Activated CD8-positive, alpha-beta memory T cell treated with anti-CD3 and anti-CD28 coated beads for 24 hours (primary cell): Measurements from ENCODE around the gene EMC7.
"Not testable (repeated sequence)": the region's sequence is repeated elsewhere in the genome, so short reads cannot be mapped to it uniquely, and the experiment has no call there.

Experiments used
- DNase-seq: peaks from one replicate; pipeline ENCODE4 v3.0.0-alpha.2; 2020

EMC7 gene

DNA sequence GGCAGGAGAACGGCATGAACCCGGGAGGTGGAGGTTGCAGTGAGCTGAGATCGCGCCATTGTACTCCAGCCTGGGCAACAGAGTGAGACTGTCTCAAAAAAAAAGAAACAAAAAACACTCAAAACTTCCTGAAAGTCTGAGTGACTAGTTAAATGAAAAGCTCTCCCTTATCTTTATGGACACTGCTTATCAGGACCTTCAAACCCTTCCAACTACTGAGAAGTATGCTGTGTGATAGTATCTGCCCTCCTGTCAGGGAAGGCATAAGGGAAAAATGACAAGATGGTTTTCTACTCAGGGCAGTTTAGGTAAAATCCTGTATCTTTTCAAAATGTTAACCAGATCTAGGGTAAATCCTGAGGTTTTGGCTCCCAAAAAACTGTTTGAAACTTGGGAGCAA is 21.8 kb downstream of the EMC7 start:
- no peak for DNase-seq

DNA sequence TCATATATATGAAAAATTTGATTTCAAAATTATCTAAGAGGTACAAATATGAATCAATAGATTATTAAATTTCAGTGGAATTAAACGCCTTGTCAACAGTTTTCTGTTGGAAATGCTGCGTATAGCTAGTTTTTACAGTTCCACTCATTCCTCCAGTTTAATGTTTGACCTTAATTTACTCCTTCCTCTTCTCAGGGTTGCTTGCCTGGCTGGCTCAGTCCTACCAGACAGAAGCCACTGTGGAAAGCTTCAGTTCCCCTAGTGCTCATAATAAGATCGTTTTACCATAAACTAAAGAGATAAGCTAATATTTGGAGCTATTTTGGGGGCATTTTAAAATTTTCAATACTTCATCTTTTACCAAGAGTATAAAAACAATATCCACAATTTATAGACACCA is 22.8 kb downstream of the EMC7 start:
- no peak for DNase-seq

DNA sequence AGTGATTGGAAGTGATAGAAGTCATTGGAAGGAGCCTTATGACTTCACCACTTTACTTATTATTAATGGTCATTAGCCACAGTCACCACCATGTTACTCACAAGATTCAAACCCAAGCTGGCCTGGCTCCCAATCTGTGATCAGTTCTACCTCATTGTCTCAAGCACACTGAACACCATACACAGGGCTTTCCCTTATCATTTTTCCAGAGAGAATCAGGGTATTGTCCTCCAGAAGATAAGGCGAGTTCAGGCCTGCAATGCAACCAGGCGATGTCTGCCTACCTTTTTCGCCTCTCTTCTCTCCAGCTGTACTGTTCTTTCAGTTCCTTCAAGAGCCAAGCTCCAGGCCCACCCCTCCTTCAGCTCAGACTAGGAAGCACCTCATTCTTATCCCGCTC is 24.9 kb downstream of the EMC7 start:
- no peak for DNase-seq

DNA sequence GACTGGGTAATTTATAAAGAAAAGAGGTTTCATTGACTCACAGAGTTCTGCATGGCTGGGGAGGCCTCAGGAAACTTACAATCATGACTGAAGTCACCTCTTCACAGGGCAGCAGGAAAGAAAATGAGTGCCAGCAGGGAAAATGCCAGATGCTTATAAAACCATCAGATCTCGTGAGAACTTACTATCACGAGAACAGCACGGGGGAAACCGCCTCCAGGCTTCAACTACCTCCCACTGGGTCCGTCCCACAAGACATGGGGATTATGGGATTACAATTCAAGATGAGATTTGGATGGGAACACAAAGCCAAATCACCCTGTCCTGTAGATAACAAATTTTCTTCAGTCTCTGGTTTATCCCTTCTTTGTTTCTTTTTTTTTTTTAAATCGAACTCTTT is 31.7 kb downstream of the EMC7 start:
- DNase-seq: no peak

DNA sequence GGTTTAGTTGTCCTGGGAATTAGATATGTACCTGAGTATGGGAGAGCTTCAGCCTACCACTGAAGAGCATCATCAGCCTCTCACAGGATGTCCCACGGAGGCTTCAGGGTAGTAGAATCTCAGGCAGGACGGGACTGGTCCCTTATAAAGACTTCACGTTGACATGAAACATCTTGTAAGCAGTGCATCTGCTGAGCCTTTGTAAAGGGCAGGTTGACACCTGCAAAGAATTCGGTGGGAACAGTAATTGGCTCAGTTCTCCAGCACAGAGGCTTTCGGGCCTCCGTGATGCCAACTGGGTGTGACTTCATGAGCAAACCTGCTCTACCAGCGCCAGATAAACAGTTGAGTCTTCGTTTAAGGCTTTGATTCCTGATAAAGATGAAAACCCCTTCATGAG is 35.7 kb downstream of the EMC7 start:
- no peak for DNase-seq

DNA sequence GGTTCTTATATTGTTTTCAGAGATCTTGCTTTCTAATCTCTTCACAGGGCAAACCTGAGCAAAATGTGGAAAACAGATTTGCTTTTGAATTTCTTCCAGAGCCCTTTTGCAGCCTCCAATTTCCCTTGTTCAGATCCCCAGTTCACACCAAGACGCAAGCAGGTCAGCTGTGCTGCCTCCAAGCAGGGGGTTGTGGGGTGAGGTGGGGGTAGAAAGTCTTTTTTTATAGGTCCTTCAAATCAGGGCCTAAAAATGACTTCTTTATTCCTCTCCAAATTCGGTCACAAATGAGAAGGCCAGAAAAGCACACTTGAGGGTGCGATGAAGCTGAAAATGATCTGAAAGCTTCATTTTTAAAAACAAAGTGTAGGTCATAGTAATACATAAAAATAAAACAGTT is 36.4 kb downstream of the EMC7 start:
- no peak for DNase-seq

DNA sequence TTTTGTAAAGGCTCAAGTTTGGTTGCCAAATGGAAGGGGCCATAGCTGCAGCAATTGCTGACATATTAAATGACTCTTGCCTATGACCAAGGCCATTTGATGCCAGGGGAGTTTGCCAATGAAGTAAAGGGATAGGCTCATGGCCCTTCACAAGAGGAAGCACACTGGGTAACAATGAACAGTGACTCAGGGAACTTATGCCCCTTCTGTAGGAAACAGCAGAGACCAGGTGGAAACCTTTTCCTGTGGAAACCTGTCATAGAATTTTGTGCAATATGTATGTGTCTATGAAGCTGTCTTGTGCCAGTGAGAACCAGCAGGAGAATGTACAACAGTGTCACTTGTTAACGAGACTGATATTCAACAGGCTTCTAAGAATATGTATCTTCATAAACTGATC is 37.2 kb downstream of the EMC7 start:
- no peak for DNase-seq

DNA sequence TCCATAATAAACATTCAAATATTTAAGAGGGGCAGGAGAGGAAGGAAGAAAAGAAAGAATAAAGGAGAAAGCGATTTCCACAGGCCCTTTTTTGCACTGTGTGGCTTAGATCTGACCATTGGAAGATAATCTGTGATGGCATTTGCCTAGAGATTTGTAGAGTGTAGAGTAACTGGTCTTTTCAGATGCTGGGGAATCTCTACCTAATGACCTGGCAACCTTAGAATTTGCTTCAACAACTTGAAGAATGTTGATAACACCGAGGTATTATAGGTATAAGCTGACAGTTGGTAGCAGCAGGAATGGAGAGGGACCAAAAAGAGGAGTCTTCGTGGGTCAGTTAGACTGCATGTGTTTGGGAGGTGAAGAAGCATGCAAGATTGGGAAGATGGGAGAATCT is 41.7 kb downstream of the EMC7 start:
- DNase-seq: no peak

DNA sequence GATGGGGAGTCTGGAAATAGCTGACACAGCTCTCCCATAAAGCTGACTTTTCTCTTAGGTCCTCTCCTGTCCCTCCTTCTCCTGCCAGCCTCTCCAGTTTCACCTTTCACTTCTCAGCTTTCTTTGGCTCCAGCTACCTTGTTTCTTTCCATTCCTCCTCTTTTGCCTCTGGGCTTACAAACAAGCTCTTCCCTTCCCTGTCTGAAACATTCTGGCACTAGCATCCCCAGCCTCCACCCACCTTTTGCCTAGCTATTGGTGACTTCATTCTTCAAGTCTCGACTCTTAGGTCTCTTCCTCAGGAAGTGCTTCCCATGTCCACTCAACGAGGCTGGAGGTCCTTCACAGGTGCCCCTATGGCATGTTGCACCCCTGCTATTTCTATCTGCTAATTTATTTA is 42.2 kb downstream of the EMC7 start:
- no peak for DNase-seq

DNA sequence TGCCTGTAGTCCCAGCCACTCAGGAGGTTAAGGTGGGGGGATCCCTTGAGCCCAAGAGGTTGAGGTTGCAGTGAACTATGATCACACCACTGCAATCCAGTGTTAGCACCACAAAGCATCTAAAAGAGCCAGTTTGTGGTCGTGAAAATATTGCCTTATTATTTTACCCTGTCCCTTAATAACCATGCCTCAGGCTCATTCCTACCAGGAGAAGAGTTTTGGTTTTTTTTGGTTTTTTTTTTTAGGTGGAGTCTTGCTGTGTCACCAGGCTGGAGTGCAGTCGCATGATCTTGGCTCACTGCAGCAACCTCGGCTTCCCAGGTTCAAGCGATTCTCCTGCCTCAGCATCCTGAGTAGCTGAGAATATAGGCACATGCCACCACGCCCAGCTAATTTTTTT is 44.8 kb downstream of the EMC7 start:
- DNase-seq: no peak

DNA sequence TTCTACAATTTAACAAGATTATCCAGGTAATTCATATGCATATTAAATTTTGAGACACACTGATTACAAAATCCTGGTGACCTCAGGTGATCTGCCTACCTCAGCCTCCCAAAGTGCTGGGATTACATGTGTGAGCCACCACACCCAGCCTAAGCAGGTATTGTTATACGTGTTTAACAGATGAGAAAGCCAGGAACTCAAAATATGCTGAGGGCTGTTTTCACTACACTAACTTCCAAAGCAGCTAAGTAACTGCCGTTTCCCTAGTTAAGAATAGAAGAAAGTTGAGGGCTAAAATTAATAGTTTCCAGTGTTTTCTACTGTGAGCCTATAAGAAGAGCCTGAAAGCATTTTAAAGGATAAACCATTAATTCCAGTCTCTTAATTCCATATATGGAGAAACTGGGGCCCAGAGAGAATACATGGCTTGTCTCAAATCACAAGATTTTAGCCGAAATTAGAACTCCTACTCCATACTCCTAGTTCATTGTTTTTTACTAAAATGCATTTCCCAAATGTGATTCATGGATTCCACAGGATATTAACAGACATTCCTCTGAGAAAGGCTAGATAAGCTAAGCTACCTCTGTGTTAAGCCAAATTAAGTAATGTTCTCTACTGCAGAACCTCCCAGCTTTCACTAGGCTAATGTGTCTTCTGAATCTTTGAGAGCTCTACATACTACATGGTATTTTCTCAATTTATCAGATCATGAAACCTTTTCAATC is 45.6 kb downstream of the EMC7 start:
- no peak for DNase-seq

DNA sequence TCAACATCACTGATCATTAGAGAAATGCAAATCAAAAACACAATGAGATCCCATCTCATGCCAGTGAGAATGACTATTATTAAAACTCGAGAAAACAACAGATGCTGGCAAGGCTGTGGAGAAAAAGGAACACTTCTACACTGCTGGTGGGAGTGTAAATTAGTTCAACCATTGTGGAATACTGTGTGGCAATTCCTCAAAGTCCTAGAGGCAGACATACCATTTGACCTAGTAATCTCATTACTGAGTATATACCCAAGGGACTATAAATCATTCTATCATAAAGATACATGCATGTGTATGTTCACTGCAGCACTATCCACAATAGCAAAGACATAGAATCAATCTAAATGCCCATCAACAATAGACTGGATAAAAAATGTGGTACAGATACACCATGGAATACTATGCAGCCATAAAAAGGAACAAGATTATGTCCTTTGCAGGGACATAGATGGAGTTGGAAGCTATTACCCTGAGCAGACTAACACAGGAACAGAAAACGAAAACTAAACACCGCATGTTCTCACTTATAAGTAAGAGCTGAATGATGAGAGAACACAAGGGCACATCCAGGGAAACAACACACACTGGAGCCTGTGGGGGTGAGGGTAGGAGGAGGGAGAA is 47.5 kb downstream of the EMC7 start:
- DNase-seq: no peak

DNA sequence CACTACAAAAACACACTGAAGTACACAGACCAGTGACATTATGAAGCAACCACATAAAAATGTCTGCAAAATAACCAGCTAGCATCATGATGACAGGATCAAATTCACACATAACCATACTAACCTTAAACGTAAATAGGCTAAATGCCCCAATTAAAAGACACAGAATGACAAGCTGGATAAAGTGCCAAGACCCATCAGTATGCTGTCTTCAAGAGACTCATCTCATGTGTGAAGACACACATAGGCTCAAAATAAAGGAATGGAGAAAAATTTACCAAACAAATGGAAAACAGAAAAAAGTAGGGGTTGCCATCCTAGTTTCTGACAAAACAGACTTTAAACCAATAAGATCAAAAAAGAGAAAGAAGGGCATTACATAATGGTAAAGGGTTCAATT is 51.3 kb downstream of the EMC7 start:
- DNase-seq: not testable (repeated sequence)

DNA sequence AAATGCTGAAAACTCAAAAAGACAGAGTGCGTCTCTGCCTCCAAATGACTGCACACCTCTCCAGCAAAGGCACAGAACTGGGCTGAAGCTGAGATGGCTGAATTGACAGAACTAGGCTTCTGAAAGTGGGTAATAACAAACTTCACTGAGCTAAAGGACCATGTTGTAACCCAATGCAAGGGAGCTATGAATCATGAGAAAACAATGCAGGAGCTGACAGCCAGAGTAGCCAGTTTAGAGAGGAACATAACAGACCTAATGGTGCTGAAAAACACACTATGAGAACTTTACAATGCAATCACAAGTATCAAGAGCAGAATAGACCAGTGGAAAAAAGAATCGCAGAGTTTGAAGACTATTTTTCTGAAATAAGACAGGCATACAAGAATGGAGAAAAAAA is 52.5 kb downstream of the EMC7 start:
- DNase-seq: no peak

DNA sequence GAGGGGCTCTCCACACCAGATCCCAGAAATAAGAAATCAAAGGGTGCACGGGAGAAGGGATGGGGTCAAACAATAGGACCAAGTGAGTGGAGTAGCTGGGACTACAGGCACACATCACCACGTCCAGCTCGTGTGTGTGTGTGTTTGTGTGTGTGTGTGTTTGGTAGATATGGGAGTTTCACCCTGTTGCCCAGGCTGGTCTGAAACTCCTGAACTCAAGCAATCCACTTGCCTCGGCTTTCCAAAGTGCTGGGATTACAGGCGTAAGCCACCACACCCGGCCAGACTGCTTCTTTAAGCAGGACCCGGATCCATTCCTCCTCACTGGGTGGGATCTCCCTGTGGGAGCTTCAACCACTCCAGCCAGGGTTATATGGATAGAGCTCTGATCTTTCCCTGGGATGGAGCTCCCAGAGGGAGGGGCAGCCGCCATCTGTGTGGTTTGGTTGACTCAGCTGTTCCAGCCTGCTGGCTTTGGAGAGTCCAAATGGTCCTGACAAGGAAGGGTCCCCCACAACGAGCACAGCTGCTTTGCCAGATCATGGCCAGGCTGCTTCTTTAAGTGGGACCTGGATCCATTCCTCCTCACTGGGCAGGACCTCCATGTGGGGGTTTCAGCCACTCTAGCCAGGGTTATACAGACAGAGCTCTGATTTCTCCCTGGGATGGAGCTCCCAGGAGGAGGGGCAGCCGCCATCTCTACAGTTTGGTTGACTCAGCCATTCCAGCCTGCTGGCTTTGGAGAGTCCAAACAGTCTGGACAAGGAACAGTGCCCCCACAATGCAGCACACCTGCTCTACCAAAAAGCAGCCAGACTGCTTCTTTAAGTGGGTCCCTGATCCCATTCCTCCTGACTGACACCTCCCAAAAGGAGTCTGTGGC is 53.5 kb downstream of the EMC7 start:
- DNase-seq: no peak

DNA sequence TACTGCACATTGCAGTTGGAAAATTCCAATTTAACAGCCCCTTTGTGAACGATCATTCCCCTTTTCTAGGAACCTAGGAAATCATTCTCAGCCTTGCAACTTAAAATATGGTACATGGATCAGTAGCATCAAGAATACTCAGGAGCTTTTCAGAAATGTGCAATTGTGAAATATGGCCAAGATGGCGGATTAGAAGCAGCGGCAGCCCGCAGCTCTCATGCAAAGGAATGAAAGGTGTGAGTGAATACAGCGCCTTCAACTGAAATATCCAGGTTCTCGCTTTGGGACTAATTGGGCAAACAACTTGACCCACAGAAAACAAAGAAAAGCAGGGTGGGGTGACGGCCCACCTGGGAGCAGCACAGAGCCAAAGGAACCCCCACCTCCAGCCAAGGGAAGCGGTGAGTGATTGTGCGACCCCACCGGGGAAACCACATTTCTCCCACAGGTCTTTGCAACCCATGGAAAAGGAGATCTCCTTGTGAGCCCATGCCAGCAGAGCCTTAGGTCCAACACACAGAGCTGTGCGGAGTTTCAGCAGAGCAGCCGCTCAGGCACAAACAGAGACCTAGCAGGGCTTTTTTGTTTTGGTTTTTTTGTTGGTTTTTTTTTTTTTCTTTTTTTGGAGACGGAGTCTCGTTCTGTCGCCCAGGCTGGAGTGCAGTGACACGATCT is 55.1 kb downstream of the EMC7 start:
- no peak for DNase-seq

DNA sequence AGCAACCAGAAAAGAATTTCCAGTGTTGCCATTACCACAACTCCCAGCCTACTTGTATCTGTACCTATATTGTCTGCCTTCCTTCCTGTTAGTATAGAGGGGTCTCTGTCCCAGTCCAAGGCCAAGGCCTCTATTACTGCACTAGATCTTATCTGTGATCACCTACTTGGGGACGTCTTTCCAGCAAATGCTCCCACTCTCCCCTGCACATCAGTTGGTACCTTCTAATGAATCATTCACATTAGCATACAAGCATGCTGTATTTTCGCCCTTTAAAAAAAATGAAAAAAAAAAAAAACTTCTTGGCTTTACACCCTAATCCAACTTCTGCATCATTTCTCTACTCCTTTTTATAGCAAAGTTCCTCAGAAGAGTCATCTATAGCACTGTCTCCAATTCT is 57.8 kb downstream of the EMC7 start:
- no peak for DNase-seq

DNA sequence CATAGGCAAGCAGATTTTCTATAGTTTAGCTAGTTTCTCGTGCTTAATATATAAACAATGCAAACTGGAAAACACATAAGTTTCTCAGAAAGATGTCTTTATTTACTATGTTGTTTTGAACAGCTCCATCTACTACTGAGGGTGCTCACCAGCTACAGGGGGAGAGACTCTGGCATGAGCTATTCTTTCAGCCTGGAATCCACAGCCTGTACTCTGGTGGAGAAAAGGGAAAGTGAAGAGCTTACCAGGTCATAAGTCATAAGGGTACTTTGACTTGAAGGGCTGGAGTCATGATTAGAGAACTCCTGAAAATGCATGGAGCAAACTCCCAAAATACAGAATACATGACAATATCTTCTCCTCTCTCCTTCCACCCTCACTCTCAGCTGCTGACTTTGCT is 58.3 kb downstream of the EMC7 start:
- no peak for DNase-seq

DNA sequence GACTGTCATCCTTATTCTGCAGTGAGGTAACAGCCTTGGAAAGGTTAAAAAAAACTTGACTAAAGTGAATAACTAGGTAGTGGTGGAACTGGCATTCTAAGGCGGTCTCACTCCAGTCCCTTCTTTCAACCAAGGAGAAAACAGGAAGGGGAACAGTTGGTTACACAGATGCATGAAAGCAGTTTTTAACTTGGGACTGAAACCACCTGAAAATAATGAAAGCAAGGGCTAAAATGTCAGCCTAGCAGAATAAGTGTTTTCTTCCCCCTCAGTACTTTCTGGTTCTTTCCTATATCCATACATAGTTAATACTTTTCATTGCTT is 61.9 kb downstream of the EMC7 start:
- DNase-seq: no peak

DNA sequence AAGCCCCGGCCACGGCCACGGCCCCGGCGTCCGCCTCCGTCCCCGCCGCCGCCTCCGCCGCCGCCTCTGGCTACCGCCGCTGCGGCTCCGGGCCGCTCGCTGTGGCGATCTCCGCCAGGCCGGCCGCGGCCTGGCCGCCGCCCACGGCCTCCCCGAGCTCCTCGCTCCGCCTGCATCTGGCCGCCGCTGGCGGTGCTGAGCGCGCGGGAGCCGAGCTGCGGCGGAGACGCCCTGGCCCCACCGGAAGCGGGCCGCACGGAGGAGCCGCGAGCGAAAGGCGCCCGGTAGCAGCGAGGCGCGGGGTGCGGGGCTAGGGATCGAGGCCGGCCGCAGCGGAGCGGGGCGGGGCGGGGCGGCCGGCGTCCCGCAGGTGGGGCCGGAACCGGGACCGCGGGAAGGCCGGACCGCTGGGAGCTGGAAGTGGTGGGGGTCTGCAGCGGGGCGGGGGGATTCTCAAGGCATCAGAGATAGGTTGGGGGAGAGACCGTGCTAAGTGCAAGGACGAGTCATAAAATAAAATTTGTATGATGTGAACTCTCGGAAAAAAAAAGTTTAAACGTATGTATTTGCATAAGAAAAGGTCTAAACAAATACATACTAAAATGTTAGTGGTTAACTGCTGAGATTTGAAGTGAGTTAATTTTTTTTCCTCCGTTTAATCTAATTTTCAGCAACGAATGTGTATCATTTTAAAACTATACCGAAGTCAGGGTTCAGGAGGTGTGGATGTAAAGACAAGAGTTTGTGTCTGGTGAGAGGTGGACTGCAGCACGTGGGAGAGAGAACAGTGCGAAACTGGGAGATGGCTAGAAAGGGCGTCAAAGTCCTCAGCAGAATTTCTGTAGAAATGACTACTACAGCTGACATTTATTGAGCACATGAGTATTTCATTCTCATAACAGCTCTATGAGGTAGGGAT is 62.5 kb downstream of the EMC7 start, which contains the start of gene AVEN:
TSS of gene AVEN (minus strand) at position 334 of the 919 bp plus-strand sequence. CDS start at position 176, 158 bp downstream.
- DNase-seq: peak; percentile 86

DNA sequence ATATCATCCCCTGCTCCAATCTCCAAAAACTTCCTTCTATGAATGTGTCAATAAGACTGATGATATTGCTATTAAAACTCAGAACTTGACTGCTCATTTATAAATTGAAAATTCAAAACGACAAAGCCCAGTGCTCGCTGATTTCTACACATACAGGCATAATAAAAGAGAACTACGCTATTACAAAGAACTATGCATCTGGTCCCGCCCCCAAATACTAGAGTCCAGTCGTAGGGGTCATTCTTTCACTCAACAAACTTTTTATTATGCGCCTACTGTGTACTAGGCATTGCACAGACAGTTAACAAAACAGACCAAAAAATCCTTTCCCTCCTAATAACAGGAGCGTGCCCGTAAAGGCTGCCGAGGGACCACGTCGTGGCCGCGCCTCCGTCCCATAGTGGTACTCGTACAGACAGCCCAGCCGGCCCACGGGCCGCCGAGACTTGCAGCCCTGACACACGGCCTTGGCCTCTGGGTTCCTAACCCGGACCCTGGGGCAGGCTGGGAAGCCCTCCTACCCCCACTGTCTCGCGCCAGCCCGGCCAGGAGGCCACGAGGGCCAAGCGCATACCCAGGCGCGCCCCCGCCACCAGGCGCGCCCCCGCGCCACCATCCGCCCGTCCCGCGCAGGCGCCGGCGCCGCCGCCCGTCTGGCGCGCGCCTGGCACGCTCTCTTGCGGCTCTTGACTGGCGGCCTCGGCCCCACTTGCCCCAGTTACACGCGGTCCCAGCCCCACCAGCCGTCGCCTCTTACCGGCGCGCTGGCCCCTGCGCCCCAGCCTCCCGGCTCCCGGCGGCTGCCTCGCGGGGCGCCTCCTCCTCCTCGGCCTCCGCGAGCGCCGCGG is 63.4 kb downstream of the EMC7 start:
- DNase-seq: peak; percentile 91
